Fibroblast of lung (primary cell): ENCODE data around the gene TRIM67.

Experiments
- EZH2 ChIP-seq: IDR thresholded peaks from 2 replicates; pipeline ENCODE4 v1.5.1; 2012; ENCODE audit warnings: low read length, control low read depth, mild to moderate bottlenecking; ENCODE audit errors: missing control alignments
- TF ChIP-seq, protein P1 (sequence below), 2 donors: IDR thresholded peaks in 1 of 2; conservative IDR thresholded peaks in 1 of 2; 1 replicate in 1 of 2; 2 replicates in 1 of 2; pipeline ENCODE4 v1.5.1; 2011 to 2012; ENCODE audit warnings: low read length in 2 of 2, control low read depth in 1 of 2, inconsistent platforms in 1 of 2, low read depth in 1 of 2, mild to moderate bottlenecking in 1 of 2

DNA sequence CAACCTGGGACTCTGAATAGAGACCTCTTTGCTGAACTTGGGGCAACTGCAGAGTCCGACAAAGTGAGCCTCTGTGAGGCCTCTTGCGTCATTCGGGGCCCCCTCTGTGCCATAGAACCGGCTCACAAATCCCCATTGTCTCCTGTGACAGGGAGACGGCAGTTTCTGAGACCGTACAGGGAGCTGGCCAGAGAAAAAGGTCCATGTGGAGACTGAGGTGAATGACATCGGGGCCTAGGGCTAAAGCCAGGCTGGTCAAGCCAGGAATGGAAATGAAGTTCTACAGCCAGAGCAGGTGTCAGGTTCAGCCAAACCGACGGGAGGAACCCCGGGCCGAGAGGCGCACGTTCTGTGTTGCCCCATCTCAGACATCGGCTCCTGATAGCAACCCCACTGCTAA lies 37.1 kb upstream of the TRIM67 start:
- TF ChIP-seq, protein P1, sequence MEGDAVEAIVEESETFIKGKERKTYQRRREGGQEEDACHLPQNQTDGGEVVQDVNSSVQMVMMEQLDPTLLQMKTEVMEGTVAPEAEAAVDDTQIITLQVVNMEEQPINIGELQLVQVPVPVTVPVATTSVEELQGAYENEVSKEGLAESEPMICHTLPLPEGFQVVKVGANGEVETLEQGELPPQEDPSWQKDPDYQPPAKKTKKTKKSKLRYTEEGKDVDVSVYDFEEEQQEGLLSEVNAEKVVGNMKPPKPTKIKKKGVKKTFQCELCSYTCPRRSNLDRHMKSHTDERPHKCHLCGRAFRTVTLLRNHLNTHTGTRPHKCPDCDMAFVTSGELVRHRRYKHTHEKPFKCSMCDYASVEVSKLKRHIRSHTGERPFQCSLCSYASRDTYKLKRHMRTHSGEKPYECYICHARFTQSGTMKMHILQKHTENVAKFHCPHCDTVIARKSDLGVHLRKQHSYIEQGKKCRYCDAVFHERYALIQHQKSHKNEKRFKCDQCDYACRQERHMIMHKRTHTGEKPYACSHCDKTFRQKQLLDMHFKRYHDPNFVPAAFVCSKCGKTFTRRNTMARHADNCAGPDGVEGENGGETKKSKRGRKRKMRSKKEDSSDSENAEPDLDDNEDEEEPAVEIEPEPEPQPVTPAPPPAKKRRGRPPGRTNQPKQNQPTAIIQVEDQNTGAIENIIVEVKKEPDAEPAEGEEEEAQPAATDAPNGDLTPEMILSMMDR (conservative IDR thresholded peaks at IDR 0.05 in 1 of 2, IDR thresholded peaks at IDR 0.05 in 1 of 2; ENCODE audit: low read depth in 1 of 2, low read length in 2 of 2): no peak
- no peak for TF ChIP-seq EZH2
